Measurements from ENCODE around the gene TOX3.

The TOX3 gene

GRCh38 chr16:52563767-52564611, 17.0 kb upstream of the TOX3 start:
- TF ChIP-seq ZNF8 (CRISPR knock-in tag; IDR thresholded peaks at IDR 0.05) (no peak), ZNF565 (CRISPR knock-in tag; conservative IDR thresholded peaks at IDR 0.05; ENCODE audit: low read depth) (no peak), TCF4 (CRISPR knock-in tag; IDR thresholded peaks at IDR 0.05; ENCODE audit: borderline replicate concordance) (no peak)
- ATAC-seq: no peak

GRCh38 chr16:52562770-52563169, 15.8 kb upstream of the TOX3 start:
- TF ChIP-seq RARB (CRISPR knock-in tag; IDR thresholded peaks at IDR 0.05): no peak
- no peak for TF ChIP-seq PATZ1 (CRISPR knock-in tag; IDR thresholded peaks at IDR 0.05; ENCODE audit: borderline replicate concordance)
- TF ChIP-seq ARNTL (CRISPR knock-in tag; IDR thresholded peaks at IDR 0.05; ENCODE audit: borderline replicate concordance, low read depth): no peak
- TF ChIP-seq ZFP30 (CRISPR knock-in tag; IDR thresholded peaks at IDR 0.05): no peak
- TF ChIP-seq GLIS3 (CRISPR knock-in tag; IDR thresholded peaks at IDR 0.05): no peak
- TF ChIP-seq TSHZ2 (CRISPR knock-in tag; IDR thresholded peaks at IDR 0.05): no peak
- no peak for TF ChIP-seq OSR1 (CRISPR knock-in tag; IDR thresholded peaks at IDR 0.05)
- TF ChIP-seq ZNF8 (CRISPR knock-in tag; IDR thresholded peaks at IDR 0.05): no peak
- no peak for TF ChIP-seq ZFP3 (CRISPR knock-in tag; IDR thresholded peaks at IDR 0.05)
- no peak for TF ChIP-seq ESRRG (CRISPR knock-in tag; IDR thresholded peaks at IDR 0.05)
- TF ChIP-seq SNAI2 (CRISPR knock-in tag; IDR thresholded peaks at IDR 0.05): no peak
- TF ChIP-seq CSRNP3 (CRISPR knock-in tag; IDR thresholded peaks at IDR 0.05): no peak
- no peak for TF ChIP-seq ZNF565 (CRISPR knock-in tag; conservative IDR thresholded peaks at IDR 0.05; ENCODE audit: low read depth)
- no peak for TF ChIP-seq PPARA (CRISPR knock-in tag; IDR thresholded peaks at IDR 0.05; ENCODE audit: borderline replicate concordance)
- no peak for TF ChIP-seq TCF4 (CRISPR knock-in tag; IDR thresholded peaks at IDR 0.05; ENCODE audit: borderline replicate concordance)
- no peak for TF ChIP-seq POU6F1 (CRISPR knock-in tag; IDR thresholded peaks at IDR 0.05; ENCODE audit: borderline replicate concordance, low read depth)
- TF ChIP-seq CSDC2 (CRISPR knock-in tag; IDR thresholded peaks at IDR 0.05): no peak
- TF ChIP-seq ZNF70 (CRISPR knock-in tag; IDR thresholded peaks at IDR 0.05): no peak
- no peak for TF ChIP-seq CREB5 (CRISPR knock-in tag; IDR thresholded peaks at IDR 0.05; ENCODE audit: low read depth)
- TF ChIP-seq ISL1 (CRISPR knock-in tag; IDR thresholded peaks at IDR 0.05): no peak
- ATAC-seq: no peak
